Skeletal muscle tissue (tissue), 4 donors: ENCODE results near the gene ING1. TPM values are rescaled to one million over a fixed set of nuclear protein-coding genes. Genes with fewer than 3 reads are reported as not detected.
"Not testable (repeated sequence)": the region's sequence is repeated elsewhere in the genome, so short reads cannot be mapped to it uniquely, and the experiment has no call there.

Source experiments
- H3K27ac ChIP-seq: one replicate; pipeline ENCODE4 v1.7.0; 2013; ENCODE audit warnings: mild to moderate bottlenecking, low read depth, low read length, inconsistent platforms
- H3K27me3 ChIP-seq, 3 donors: one replicate each; pipeline ENCODE4 v1.7.0; 2013; ENCODE audit warnings: low read length in 3 of 3; ENCODE audit not compliant: control insufficient read depth in 3 of 3, insufficient read depth in 3 of 3
- H3K36me3 ChIP-seq, 3 donors: one replicate each; pipeline ENCODE4 v1.7.0; 2013; ENCODE audit warnings: low read length in 3 of 3; ENCODE audit not compliant: control insufficient read depth in 3 of 3, insufficient read depth in 3 of 3
- H3K4me1 ChIP-seq, 3 donors: one replicate each; pipeline ENCODE4 v1.7.0; 2013; ENCODE audit warnings: low read length in 3 of 3, mild to moderate bottlenecking in 3 of 3; ENCODE audit not compliant: control insufficient read depth in 3 of 3, insufficient read depth in 3 of 3
- H3K4me3 ChIP-seq, 3 donors: one replicate each; pipeline ENCODE4 v1.7.0; 2013; ENCODE audit warnings: low read length in 3 of 3
- H3K9ac ChIP-seq, 3 donors: one replicate each; pipeline ENCODE4 v1.7.0; 2013; ENCODE audit warnings: low read length in 3 of 3, mild to moderate bottlenecking in 3 of 3, moderate library complexity in 2 of 3, low read depth in 1 of 3
- H3K9me3 ChIP-seq, 3 donors: one replicate each; pipeline ENCODE4 v1.7.0; 2013; ENCODE audit warnings: low read length in 3 of 3; ENCODE audit not compliant: control insufficient read depth in 3 of 3
- total RNA-seq: library from RNA; depleted of rRNA; stranded (reverse); fragments of >200 nt; gene quantifications from one replicate; pipeline ENCODE4 v1.2.3, GENCODE V29; 2014
- donor health status: Osteomylitis.

The ING1 gene
- total RNA-seq = 7.8 TPM

- peaks cover 21 to 27% (median 21%) of the 10 kb centered on the region in 3 donors for H3K4me1 ChIP-seq
- H3K36me3 ChIP-seq = no peaks in the 10 kb centered on the region
- H3K9me3 ChIP-seq = no peaks in the 10 kb centered on the region
- H3K4me3 ChIP-seq = peak within 1 kb of the TSS; percentile 90 to 99 (median 99)
- peak within 1 kb of the TSS; percentile 95 to 100 (median 98) for H3K9ac ChIP-seq
- no peaks in the 10 kb centered on the region for H3K27me3 ChIP-seq
- peak within 1 kb of the TSS; percentile 98 for H3K27ac ChIP-seq
Measured at GRCh38 chr13:110713642-110713952, at the start of gene ING1. Gene ING1, plus strand, starts transcription at chr13:110713700. Its CDS starts 450 bp downstream, at chr13:110714150.

- Histone ChIP-seq H3K36me3 (peaks cover 46 to 55% (median 47%) of the 10 kb centered on the region in 3 donors), H3K27ac (no peak overlapping the region)
Measured at GRCh38 chr13:110664041-110664440, 49.5 kb upstream of the ING1 start.

GRCh38 chr13:110664673-110665072, 48.8 kb upstream of the ING1 start:
- Histone ChIP-seq H3K27ac (no peak overlapping the region), H3K9me3 (no peaks in the 10 kb centered on the region), H3K4me1 (no peaks in the 10 kb centered on the region), H3K27me3 (no peaks in the 10 kb centered on the region), H3K9ac (no peak overlapping the region), H3K36me3 (peaks cover 47 to 58% (median 48%) of the 10 kb centered on the region in 3 donors), H3K4me3 (no peak overlapping the region)

More at GRCh38 chr13:110664041-110664440, 49.5 kb upstream of the ING1 start:
- no peak overlapping the region for H3K4me3 ChIP-seq
- no peaks in the 10 kb centered on the region for H3K4me1 ChIP-seq
- H3K9ac ChIP-seq = no peak overlapping the region
- no peaks in the 10 kb centered on the region for H3K27me3 ChIP-seq
- no peaks in the 10 kb centered on the region for H3K9me3 ChIP-seq

GRCh38 chr13:110665491-110666254, 47.8 kb upstream of the ING1 start:
- Histone ChIP-seq H3K27me3 (no peaks in the 10 kb centered on the region), H3K4me3 (no peak overlapping the region), H3K9ac (no peak overlapping the region), H3K36me3 (peaks cover 47 to 53% (median 48%) of the 10 kb centered on the region in 3 donors), H3K9me3 (no peaks in the 10 kb centered on the region), H3K27ac (no peak overlapping the region), H3K4me1 (no peaks in the 10 kb centered on the region)

GRCh38 chr13:110666255-110666533, 47.3 kb upstream of the ING1 start:
- Histone ChIP-seq H3K27ac (no peak overlapping the region), H3K9ac (no peak overlapping the region), H3K4me3 (no peak overlapping the region), H3K9me3 (no peaks in the 10 kb centered on the region), H3K4me1 (no peaks in the 10 kb centered on the region), H3K27me3 (no peaks in the 10 kb centered on the region), H3K36me3 (peaks cover 47 to 50% (median 48%) of the 10 kb centered on the region in 3 donors)

GRCh38 chr13:110669036-110669435, 44.5 kb upstream of the ING1 start:
- no peak overlapping the region for H3K9ac ChIP-seq
- no peak overlapping the region for H3K27ac ChIP-seq
- no peaks in the 10 kb centered on the region for H3K9me3 ChIP-seq
- no peak overlapping the region for H3K4me3 ChIP-seq
- H3K36me3 ChIP-seq = peaks cover 24 to 28% (median 26%) of the 10 kb centered on the region in 3 donors
- no peaks in the 10 kb centered on the region for H3K27me3 ChIP-seq
- no peaks in the 10 kb centered on the region for H3K4me1 ChIP-seq

GRCh38 chr13:110669814-110670213, 43.7 kb upstream of the ING1 start:
- H3K27me3 ChIP-seq, H3K27ac ChIP-seq, H3K9me3 ChIP-seq, H3K4me3 ChIP-seq, H3K4me1 ChIP-seq, H3K9ac ChIP-seq: not testable (repeated sequence)
- H3K36me3 ChIP-seq = peaks cover 21 to 26% (median 22%) of the 10 kb centered on the region in 3 donors

- H3K36me3 ChIP-seq = peaks cover 18 to 38% (median 29%) of the 10 kb centered on the region in 3 donors
- H3K4me1 ChIP-seq = peaks cover 0 to 3% (median 0%) of the 10 kb centered on the region in 3 donors
- H3K27ac ChIP-seq = peak overlapping the region; percentile 12
Measured at GRCh38 chr13:110676595-110677587, 36.6 kb upstream of the ING1 start.

GRCh38 chr13:110677731-110678545, 35.6 kb upstream of the ING1 start:
- no peak overlapping the region for H3K4me3 ChIP-seq
- H3K9ac ChIP-seq = no peak overlapping the region
- H3K9me3 ChIP-seq = no peaks in the 10 kb centered on the region
- H3K27ac ChIP-seq = no peak overlapping the region
- peaks cover 23 to 47% (median 37%) of the 10 kb centered on the region in 3 donors for H3K36me3 ChIP-seq
- H3K4me1 ChIP-seq = peaks cover 0 to 3% (median 0%) of the 10 kb centered on the region in 3 donors
- H3K27me3 ChIP-seq = no peaks in the 10 kb centered on the region

More at GRCh38 chr13:110676595-110677587, 36.6 kb upstream of the ING1 start:
- H3K9me3 ChIP-seq = no peaks in the 10 kb centered on the region
- H3K27me3 ChIP-seq = no peaks in the 10 kb centered on the region
- H3K9ac ChIP-seq = no peak overlapping the region
- H3K4me3 ChIP-seq = no peak overlapping the region
